H1 (cell line): Measurements from ENCODE around the gene CC2D1A. TPM values are rescaled to one million over a fixed set of nuclear protein-coding genes. Genes with fewer than 3 reads are reported as not detected.

Experiments used
- CTCF ChIA-PET: fragments of 300-600 bp; sonication (Branson Sonifier 250); formaldehyde crosslinking; loops from one replicate; lab custom pipeline; 2021; ENCODE audit not compliant: partially characterized antibody; lab: Charles Lee
- POLR2A ChIA-PET: fragments of 300-600 bp; sonication (Branson Sonifier 250); formaldehyde crosslinking; loops from one replicate; lab custom pipeline; 2021; ENCODE audit warnings: inconsistent platforms; ENCODE audit not compliant: partially characterized antibody; lab: Charles Lee
- DNase-seq, 2 experiments: peaks; one replicate each; pipeline versions ENCODE4 v3.0.0 to v3.0.0-alpha.2; 2010 to 2022; ENCODE audit warnings: low spot score in 2 of 2, low read depth in 1 of 2, mixed read lengths in 1 of 2
- FAIRE-seq: peaks from 2 replicates; lab custom pipeline; 2011; peaks lifted over from hg19 to GRCh38; lab: Jason Lieb, UNC
- H2AFZ ChIP-seq: 2 replicates; pipeline ENCODE4 v1.8.1; 2012; ENCODE audit warnings: low read length, inconsistent platforms
- H2AK5ac ChIP-seq: 2 replicates; pipeline ENCODE4 v1.6.1; 2013; ENCODE audit warnings: low read depth, low read length
- H2BK120ac ChIP-seq: replicated peaks from 2 replicates; pipeline ENCODE3; 2013; ENCODE audit warnings: low read depth, low read length, inconsistent platforms
- H2BK12ac ChIP-seq: 2 replicates; pipeline ENCODE4 v1.6.1; 2013; ENCODE audit warnings: low read depth, low read length
- H2BK15ac ChIP-seq: 2 replicates; pipeline ENCODE4 v1.6.1; 2013; ENCODE audit warnings: low read length
- H2BK20ac ChIP-seq: 2 replicates; pipeline ENCODE4 v1.6.1; 2013; ENCODE audit warnings: low read length
- H2BK5ac ChIP-seq: 2 replicates; pipeline ENCODE4 v1.6.1; 2013; ENCODE audit warnings: low read depth, low read length
- H3K14ac ChIP-seq: 2 replicates; pipeline ENCODE4 v1.6.1; 2013; ENCODE audit warnings: inconsistent platforms; ENCODE audit not compliant: insufficient read length
- H3K18ac ChIP-seq: 2 replicates; pipeline ENCODE4 v1.6.1; 2013; ENCODE audit warnings: low read length; ENCODE audit errors: extremely low read depth
- H3K23ac ChIP-seq: 2 replicates; pipeline ENCODE4 v1.6.1; 2013; ENCODE audit warnings: inconsistent platforms; ENCODE audit not compliant: insufficient read length
- H3K23me2 ChIP-seq: 2 replicates; pipeline ENCODE4 v1.6.1; 2013; ENCODE audit warnings: low read depth, low read length
- H3K27ac ChIP-seq: 2 replicates; pipeline ENCODE4 v1.6.1; 2011; ENCODE audit warnings: low read depth, low read length, inconsistent platforms
- H3K27me3 ChIP-seq, 4 experiments: replicated peaks in 1 of 4; 1 replicate in 1 of 4; 2 replicates in 3 of 4; pipeline versions ENCODE4 v1.6.1 to v1.8.1; 2011 to 2013; ENCODE audit warnings: low read length in 3 of 4, mild to moderate bottlenecking in 3 of 4, inconsistent platforms in 2 of 4, mixed read lengths in 2 of 4, moderate library complexity in 1 of 4; ENCODE audit not compliant: control insufficient read depth in 3 of 4, insufficient read depth in 3 of 4; ENCODE audit errors: extremely low read depth in 1 of 4
- H3K36me3 ChIP-seq, 4 experiments: 2 replicates each; pipeline versions ENCODE4 v1.6.1 to v1.8.1; 2011 to 2013; ENCODE audit warnings: mild to moderate bottlenecking in 4 of 4, low read length in 3 of 4, moderate library complexity in 2 of 4, control low read depth in 1 of 4, inconsistent platforms in 1 of 4; ENCODE audit not compliant: insufficient read depth in 4 of 4, control insufficient read depth in 2 of 4
- H3K4ac ChIP-seq: replicated peaks from 2 replicates; pipeline ENCODE3; 2013; ENCODE audit warnings: low read length, low read depth, mixed read lengths, inconsistent platforms; ENCODE audit not compliant: insufficient read length
- H3K4me1 ChIP-seq, 4 experiments: replicated peaks in 1 of 4; 1 replicate in 1 of 4; 2 replicates in 3 of 4; pipeline versions ENCODE4 v1.6.1 to v1.8.1; 2011 to 2013; ENCODE audit warnings: low read length in 3 of 4, inconsistent platforms in 2 of 4, mixed read lengths in 1 of 4; ENCODE audit not compliant: insufficient read depth in 4 of 4, control insufficient read depth in 3 of 4
- H3K4me2 ChIP-seq, 2 experiments: 2 replicates each; pipeline versions ENCODE4 v1.6.1 to v1.8.1; 2011 to 2013; ENCODE audit warnings: low read depth in 2 of 2, low read length in 2 of 2, control low read depth in 1 of 2, inconsistent platforms in 1 of 2, mild to moderate bottlenecking in 1 of 2; ENCODE audit not compliant: insufficient read depth in 1 of 2
- H3K4me3 ChIP-seq, 4 experiments: fragments of 200-600, 300-600 bp in 1 of 4; sonication (generic), shearing (Covaris generic), sonication (Bioruptor Twin) in 1 of 4; 2 replicates each; pipeline versions ENCODE4 v1.5.1 to v1.8.1; 2011 to 2016; ENCODE audit warnings: low read length in 4 of 4, low read depth in 3 of 4, control low read depth in 2 of 4, inconsistent platforms in 2 of 4, mild to moderate bottlenecking in 2 of 4, mixed read lengths in 1 of 4, moderate library complexity in 1 of 4; ENCODE audit not compliant: insufficient read depth in 2 of 4; ENCODE audit errors: extremely low read depth in 1 of 4
- H3K56ac ChIP-seq: replicated peaks from 2 replicates; pipeline ENCODE3; 2013; ENCODE audit warnings: low read depth, mild to moderate bottlenecking, mixed read lengths, low read length, inconsistent platforms; ENCODE audit not compliant: insufficient read length
- H3K79me1 ChIP-seq: 2 replicates; pipeline ENCODE4 v1.6.1; 2013; ENCODE audit warnings: low read depth, low read length, control low read depth
- H3K79me2 ChIP-seq, 2 experiments: 2 replicates each; pipeline versions ENCODE4 v1.6.1 to v1.8.1; 2012 to 2013; ENCODE audit warnings: low read length in 2 of 2, mild to moderate bottlenecking in 2 of 2, inconsistent platforms in 1 of 2; ENCODE audit not compliant: insufficient read depth in 2 of 2, control insufficient read depth in 1 of 2
- H3K9ac ChIP-seq, 4 experiments: replicated peaks in 1 of 4; 1 replicate in 1 of 4; 2 replicates in 3 of 4; pipeline versions ENCODE4 v1.6.1 to v1.8.1; 2011 to 2013; ENCODE audit warnings: low read depth in 3 of 4, low read length in 3 of 4, control low read depth in 2 of 4, mild to moderate bottlenecking in 2 of 4, moderate library complexity in 2 of 4, inconsistent platforms in 1 of 4; ENCODE audit errors: extremely low read depth in 1 of 4
- H3K9me3 ChIP-seq, 2 experiments: 2 replicates each; pipeline versions ENCODE4 v1.6.1 to v1.8.1; 2012 to 2013; ENCODE audit warnings: mild to moderate bottlenecking in 2 of 2, moderate library complexity in 2 of 2, control low read depth in 1 of 2, inconsistent platforms in 1 of 2, low read depth in 1 of 2, low read length in 1 of 2, mixed read lengths in 1 of 2; ENCODE audit not compliant: insufficient read depth in 2 of 2
- H4K20me1 ChIP-seq, 2 experiments: replicated peaks in 1 of 2; 2 replicates each; pipeline versions ENCODE3 to v1.8.1; 2011 to 2013; ENCODE audit warnings: inconsistent platforms in 2 of 2, low read length in 2 of 2, mild to moderate bottlenecking in 1 of 2; ENCODE audit not compliant: insufficient read depth in 2 of 2, control insufficient read depth in 1 of 2
- H4K5ac ChIP-seq: 2 replicates; pipeline ENCODE4 v1.6.1; 2013; ENCODE audit warnings: low read length, low read depth, mixed read lengths, inconsistent platforms; ENCODE audit not compliant: insufficient read length
- H4K8ac ChIP-seq: 2 replicates; pipeline ENCODE4 v1.8.0; 2013; ENCODE audit warnings: mild to moderate bottlenecking, moderate library complexity, low read length, inconsistent platforms; ENCODE audit not compliant: insufficient read depth; ENCODE audit errors: extremely low read depth
- H4K91ac ChIP-seq: replicated peaks from 2 replicates; pipeline ENCODE3; 2013; ENCODE audit warnings: low read length, mixed read lengths, inconsistent platforms; ENCODE audit not compliant: insufficient read length
- BCL11A ChIP-seq, 2 experiments: IDR thresholded peaks; one replicate each; pipeline ENCODE4 v1.6.1; 2011; ENCODE audit warnings: low read depth in 2 of 2, low read length in 2 of 2, mild to moderate bottlenecking in 2 of 2
- CHD2 ChIP-seq: IDR thresholded peaks from 2 replicates; pipeline ENCODE4 v1.6.1; 2012; ENCODE audit warnings: low read length, improper control_type of control experiment
- CTBP2 ChIP-seq: IDR thresholded peaks from 2 replicates; pipeline ENCODE4 v1.7.0; 2011; ENCODE audit warnings: borderline replicate concordance, mild to moderate bottlenecking, moderate library complexity, mixed read lengths, low read length; ENCODE audit not compliant: insufficient read depth, insufficient read length
- EGR1 ChIP-seq: IDR thresholded peaks from 2 replicates; pipeline ENCODE4 v1.6.1; 2011; ENCODE audit warnings: low read depth, low read length, borderline replicate concordance
- HDAC2 ChIP-seq, 2 experiments: fragments of 300-600 bp in 1 of 2; sonication (generic) in 1 of 2; IDR thresholded peaks; 2 replicates each; pipeline ENCODE4 v1.6.1; 2011 to 2012; ENCODE audit warnings: low read depth in 2 of 2, low read length in 2 of 2, mild to moderate bottlenecking in 2 of 2, moderate library complexity in 2 of 2, borderline replicate concordance in 1 of 2, inconsistent platforms in 1 of 2
- HDAC6 ChIP-seq: IDR thresholded peaks from one replicate; pipeline ENCODE4 v1.7.1; 2012; ENCODE audit warnings: low read depth, mild to moderate bottlenecking, inconsistent platforms, low read length, moderate library complexity
- JUN ChIP-seq: IDR thresholded peaks from 2 replicates; pipeline ENCODE4 v1.6.1; 2011; ENCODE audit warnings: low read depth, mild to moderate bottlenecking, improper control_type of control experiment, low read length
- NANOG ChIP-seq: IDR thresholded peaks from 2 replicates; pipeline ENCODE4 v1.6.1; 2011; ENCODE audit warnings: low read length, low read depth, mild to moderate bottlenecking, inconsistent platforms; ENCODE audit not compliant: insufficient read depth, poor library complexity, severe bottlenecking
- WGBS, 2 experiments: shearing (Covaris generic) in 1 of 2; methylation state at CpG; one replicate each; pipeline versions ENCODE4 v1.1.6 to v1.1.7; 2013 to 2015; ENCODE audit warnings: low lambda C conversion rate in 2 of 2, mixed read lengths in 2 of 2, inconsistent platforms in 1 of 2, low coverage in 1 of 2, missing lambda C conversion rate in 1 of 2; ENCODE audit not compliant: insufficient replicate concordance in 2 of 2, insufficient coverage in 1 of 2, insufficient read length in 1 of 2; ENCODE audit errors: extremely low coverage in 1 of 2, missing lambda C conversion rate in 1 of 2; 5-methylcytosine and 5-hydroxymethylcytosine counted together
- polyA plus RNA-seq, 7 experiments: library from polyadenylated mRNA; depleted of rRNA in 3 of 7; stranded (reverse) in 5 of 7; unstranded in 2 of 7; fragments of >200 nt in 5 of 7; fragments of 200-250 nt in 2 of 7; gene quantifications; 1 replicate in 5 of 7; 2 replicates in 1 of 7; 4 replicates in 1 of 7; pipeline versions ENCODE4 v1.2.1 to v1.2.3, GENCODE V29; 2011 to 2013; ENCODE audit warnings: missing spikeins in 2 of 7, mixed read lengths in 2 of 7
- total RNA-seq: library from RNA; stranded (reverse); fragmentation: NEBNext Ultra II Directional; extraction: Animal tissue kit (Norgen Biotek cat#: 25700); gene quantifications from 2 replicates; pipeline ENCODE4 v1.2.1, GENCODE V29; 2021

Gene CC2D1A
- total and polyA plus RNA-seq, 2 of the 8 experiments (the other 6 are each of a cell fraction or from before 2014, with no cell fraction given), result 12.5 to 33.0 TPM

DNA sequence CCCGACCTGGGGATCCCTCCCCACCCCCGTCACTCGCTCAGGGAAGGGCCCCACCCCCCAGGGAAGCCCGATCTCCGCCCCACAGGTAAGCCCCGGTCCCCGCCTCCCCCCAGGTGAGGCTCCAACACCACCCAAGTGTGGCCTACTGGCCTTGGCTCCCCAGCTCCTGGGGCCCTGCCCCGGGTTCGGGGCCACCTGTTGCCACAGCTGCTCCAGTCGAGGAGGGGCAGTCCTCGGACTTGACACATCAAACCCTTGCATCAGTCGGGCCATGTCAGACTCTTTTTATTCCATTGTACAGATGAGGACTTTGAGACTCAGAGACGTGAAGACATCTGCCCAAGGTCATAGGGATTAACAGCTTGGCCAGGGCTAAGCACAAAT lies 512 bp downstream of the CC2D1A start:
- Histone ChIP-seq H3K79me1 (peaks cover 3% of the 10 kb centered on the region; the same call in 1 of the 2 replicates), H2BK120ac (no peak overlapping the region), H3K4me3 (peak overlapping the region; percentile 81 to 85 (median 82)), H3K4ac (no peak overlapping the region), H3K23ac (no peak overlapping the region), H3K4me2 (peak overlapping the region; percentile 55 to 68), H3K14ac (no peak overlapping the region), H3K27ac (no peak overlapping the region), H2AFZ (no peak overlapping the region), H2BK15ac (no peak overlapping the region), H3K56ac (no peak overlapping the region), H4K5ac (peak overlapping the region; percentile 22), H4K20me1 (no peaks in the 10 kb centered on the region), H2BK5ac (no peak overlapping the region), H3K9ac (peak overlapping the region in 3 of 4 experiments; percentile 8 to 69 (median 47); a peak in 3 of 7 replicates), H4K8ac (peak overlapping the region; percentile 69), H3K27me3 (peaks cover 0 to 4% (median 3%) of the 10 kb centered on the region in 4 experiments; a peak in 3 of 7 replicates), H3K18ac (peak overlapping the region; percentile 95; the same call in 1 of the 2 replicates), H3K9me3 (no peaks in the 10 kb centered on the region), H3K36me3 (peaks cover 0 to 4% (median 0%) of the 10 kb centered on the region in 4 experiments; a peak in 1 of 8 replicates), H2BK20ac (no peak overlapping the region), H2BK12ac (0 out of 2 replicates have a peak overlapping the region, but pooled peaks have one; percentile 27), H3K4me1 (peaks cover 0 to 6% (median under 1%) of the 10 kb centered on the region in 4 experiments; a peak in 2 of 7 replicates), H4K91ac (no peak overlapping the region), H3K79me2 (no peaks in the 10 kb centered on the region), H3K23me2 (peaks cover 8% of the 10 kb centered on the region; the same call in 1 of the 2 replicates), H2AK5ac (no peak overlapping the region)
- CTCF ChIA-PET, result interaction anchor here (0.5 to 1.6 kb wide), 10 partner anchors 18 to 566 kb away, joined by 3 to 11 read pairs (median 3); no protein-coding TSS in a partner anchor
- no peak for FAIRE-seq
- no peak for TF ChIP-seq NANOG
- TF ChIP-seq HDAC2 (IDR thresholded peaks at IDR 0.05; ENCODE audit: borderline replicate concordance in 1 of 2, low read depth in 2 of 2, low read length in 2 of 2), result no peak; a peak in 1 of 4 replicates
- no peak for TF ChIP-seq EGR1
- TF ChIP-seq CHD2, result no peak
- TF ChIP-seq BCL11A (IDR thresholded peaks at IDR 0.05; ENCODE audit: low read depth in 2 of 2, low read length in 2 of 2), result no peak
- no peak for TF ChIP-seq CTBP2
- TF ChIP-seq JUN, result no peak
- no peak for TF ChIP-seq HDAC6
- 46% methylated on average over 6 of the region's 13 CpGs; no CpG with 5 or more reads in 1 of the 2 experiments for WGBS, 2 experiments
- POLR2A ChIA-PET, result interaction anchor here (1.0 to 2.5 kb wide), 4 partner anchors 14 to 56 kb away, joined by 3 to 7 read pairs (median 4); no protein-coding TSS in a partner anchor
- no peak for DNase-seq
